ENCODE data around the gene SYNDIG1. TPM values are rescaled to one million over a fixed set of nuclear protein-coding genes. Genes with fewer than 3 reads are reported as not detected.

The SYNDIG1 gene
- total and polyA plus RNA-seq, 4 donors = 0.20 to 5.0 (median 0.63) TPM

- H3K27me3 ChIP-seq (ENCODE audit: control insufficient read depth in 3 of 3, insufficient read depth in 3 of 3, low read length in 2 of 3) = no peaks in the 10 kb centered on the region
- no peak overlapping the region for H3K4me3 ChIP-seq
- WGBS, 2 donors = 83 to 86% methylated on average over 10 of the region's 10 CpGs
- no peak for ATAC-seq (ENCODE audit: insufficient read depth, low FRiP score)
- peaks cover 0 to 6% (median 0%) of the 10 kb centered on the region in 5 donors for H3K4me1 ChIP-seq (ENCODE audit: control insufficient read depth in 5 of 5, insufficient read depth in 5 of 5, low read length in 5 of 5)
- H3K27ac ChIP-seq (ENCODE audit: low read depth in 1 of 2, low read length in 1 of 2) = no peak overlapping the region
- no peak overlapping the region for H3K9ac ChIP-seq (ENCODE audit: insufficient read depth in 1 of 2, low read length in 2 of 2)
- peaks cover 0 to 3% (median 0%) of the 10 kb centered on the region in 4 donors for H3K36me3 ChIP-seq (ENCODE audit: control insufficient read depth in 4 of 4, insufficient read depth in 4 of 4, low read length in 4 of 4)
- DNase-seq = no peak
- H3K9me3 ChIP-seq (ENCODE audit: control insufficient read depth in 4 of 4, insufficient read depth in 3 of 4, low read length in 3 of 4) = peaks cover 0 to 2% (median 0%) of the 10 kb centered on the region in 4 donors
- TF ChIP-seq CTCF (IDR thresholded peaks at IDR 0.05; ENCODE audit: control extremely low read depth, extremely low read depth) = no peak
Measured at GRCh38 chr20:24579475-24579874, 110.0 kb downstream of the SYNDIG1 start.

GRCh38 chr20:24580006-24580405 is 110.6 kb downstream of the SYNDIG1 start:
- Histone ChIP-seq H3K27me3 (ENCODE audit: control insufficient read depth in 3 of 3, insufficient read depth in 3 of 3, low read length in 2 of 3) (no peaks in the 10 kb centered on the region), H3K27ac (ENCODE audit: low read depth in 1 of 2, low read length in 1 of 2) (no peak overlapping the region), H3K9ac (ENCODE audit: insufficient read depth in 1 of 2, low read length in 2 of 2) (no peak overlapping the region), H3K4me3 (no peak overlapping the region), H3K4me1 (ENCODE audit: control insufficient read depth in 5 of 5, insufficient read depth in 5 of 5, low read length in 5 of 5) (peaks cover 0 to 6% (median 0%) of the 10 kb centered on the region in 5 donors), H3K36me3 (ENCODE audit: control insufficient read depth in 4 of 4, insufficient read depth in 4 of 4, low read length in 4 of 4) (peaks cover 0 to 3% (median 0%) of the 10 kb centered on the region in 4 donors), H3K9me3 (ENCODE audit: control insufficient read depth in 4 of 4, insufficient read depth in 3 of 4, low read length in 3 of 4) (peaks cover 0 to 2% (median 0%) of the 10 kb centered on the region in 4 donors)
- ATAC-seq (ENCODE audit: insufficient read depth, low FRiP score) (no peak), DNase-seq (no peak)
- WGBS, 2 donors = 84 to 88% methylated on average over 8 of the region's 8 CpGs
- no peak for TF ChIP-seq CTCF (IDR thresholded peaks at IDR 0.05; ENCODE audit: control extremely low read depth, extremely low read depth)

- H3K4me1 ChIP-seq (ENCODE audit: control insufficient read depth in 5 of 5, insufficient read depth in 5 of 5, low read length in 5 of 5) = peaks cover 0 to 6% (median 0%) of the 10 kb centered on the region in 5 donors
- H3K9me3 ChIP-seq (ENCODE audit: control insufficient read depth in 4 of 4, insufficient read depth in 3 of 4, low read length in 3 of 4) = peaks cover 0 to 2% (median 0%) of the 10 kb centered on the region in 4 donors
- H3K9ac ChIP-seq (ENCODE audit: insufficient read depth in 1 of 2, low read length in 2 of 2) = no peak overlapping the region
- no peak for TF ChIP-seq CTCF (IDR thresholded peaks at IDR 0.05; ENCODE audit: control extremely low read depth, extremely low read depth)
- H3K27ac ChIP-seq (ENCODE audit: low read depth in 1 of 2, low read length in 1 of 2) = no peak overlapping the region
- no peak overlapping the region for H3K4me3 ChIP-seq
- DNase-seq (no peak), ATAC-seq (ENCODE audit: insufficient read depth, low FRiP score) (no peak)
- H3K27me3 ChIP-seq (ENCODE audit: control insufficient read depth in 3 of 3, insufficient read depth in 3 of 3, low read length in 2 of 3) = no peaks in the 10 kb centered on the region
- H3K36me3 ChIP-seq (ENCODE audit: control insufficient read depth in 4 of 4, insufficient read depth in 4 of 4, low read length in 4 of 4) = peaks cover 0 to 3% (median 0%) of the 10 kb centered on the region in 4 donors
- 92 to 93% methylated on average over 10 of the region's 10 CpGs for WGBS, 2 donors
Measured at GRCh38 chr20:24580855-24581254, 111.4 kb downstream of the SYNDIG1 start.

Data from lung (tissue), 12 donors.